GM21529 (cell line): Measurements from ENCODE around the gene GUCY1A2.
"Not testable (repeated sequence)": the region's sequence is repeated elsewhere in the genome, so short reads cannot be mapped to it uniquely, and the experiment has no call there.

Experiments used
- ATAC-seq: cut with Tn5 transposase; IDR thresholded peaks from one replicate; pipeline ENCODE4 v1.9.1; 2021; ENCODE audit not compliant: unreplicated experiment

Gene GUCY1A2

GRCh38 chr11:106943089-106943488 is 75.2 kb downstream of the GUCY1A2 start:
- no peak for ATAC-seq

- ATAC-seq = no peak
Measured at GRCh38 chr11:106939157-106939556, 79.1 kb downstream of the GUCY1A2 start.

GRCh38 chr11:106937111-106937510 is 81.2 kb downstream of the GUCY1A2 start:
- ATAC-seq = no peak

GRCh38 chr11:106925245-106925644 is 93.0 kb downstream of the GUCY1A2 start:
- ATAC-seq = no peak

- ATAC-seq = no peak
Measured at GRCh38 chr11:106920899-106921509, 97.3 kb downstream of the GUCY1A2 start.

- no peak for ATAC-seq
Measured at GRCh38 chr11:106917973-106918372, 100.3 kb downstream of the GUCY1A2 start.

GRCh38 chr11:106914409-106914808 is 103.9 kb downstream of the GUCY1A2 start:
- no peak for ATAC-seq

GRCh38 chr11:106913141-106913540 is 105.1 kb downstream of the GUCY1A2 start:
- no peak for ATAC-seq

- no peak for ATAC-seq
Measured at GRCh38 chr11:106904826-106905225, 113.5 kb downstream of the GUCY1A2 start.

- no peak for ATAC-seq
Measured at GRCh38 chr11:106889718-106890117, 128.6 kb downstream of the GUCY1A2 start.

- no peak for ATAC-seq
Measured at GRCh38 chr11:106888386-106888785, 129.9 kb downstream of the GUCY1A2 start.

- not testable (repeated sequence) for ATAC-seq
Measured at GRCh38 chr11:106883693-106884092, 134.6 kb downstream of the GUCY1A2 start.

GRCh38 chr11:106879832-106880546 is 138.3 kb downstream of the GUCY1A2 start:
- no peak for ATAC-seq

GRCh38 chr11:106879029-106879428 is 139.2 kb downstream of the GUCY1A2 start:
- no peak for ATAC-seq

- no peak for ATAC-seq
Measured at GRCh38 chr11:106875013-106875412, 143.3 kb downstream of the GUCY1A2 start.

- ATAC-seq = no peak
Measured at GRCh38 chr11:106872246-106872645, 146.0 kb downstream of the GUCY1A2 start.

GRCh38 chr11:106858200-106858599 is 160.1 kb downstream of the GUCY1A2 start:
- ATAC-seq = no peak

GRCh38 chr11:106856566-106856965 is 161.7 kb downstream of the GUCY1A2 start:
- ATAC-seq = no peak

GRCh38 chr11:106854429-106854828 is 163.8 kb downstream of the GUCY1A2 start:
- no peak for ATAC-seq

GRCh38 chr11:106853850-106854401 is 164.3 kb downstream of the GUCY1A2 start:
- ATAC-seq = no peak

- no peak for ATAC-seq
Measured at GRCh38 chr11:106852779-106853178, 165.5 kb downstream of the GUCY1A2 start.

GRCh38 chr11:106848526-106848925 is 169.8 kb downstream of the GUCY1A2 start:
- ATAC-seq = no peak
